Stimulated activated CD8-positive, alpha-beta memory T cell treated with anti-CD3 and anti-CD28 coated beads, Interleukin-15, amount 100 ng/mL, for 48 hours (primary cell): ENCODE results near the gene FOXK1.

Experiments
- DNase-seq, 2 donors: peaks; one replicate each; pipeline ENCODE4 v3.0.0-alpha.2; 2020; ENCODE audit warnings: low read depth in 2 of 2

The FOXK1 gene

DNA sequence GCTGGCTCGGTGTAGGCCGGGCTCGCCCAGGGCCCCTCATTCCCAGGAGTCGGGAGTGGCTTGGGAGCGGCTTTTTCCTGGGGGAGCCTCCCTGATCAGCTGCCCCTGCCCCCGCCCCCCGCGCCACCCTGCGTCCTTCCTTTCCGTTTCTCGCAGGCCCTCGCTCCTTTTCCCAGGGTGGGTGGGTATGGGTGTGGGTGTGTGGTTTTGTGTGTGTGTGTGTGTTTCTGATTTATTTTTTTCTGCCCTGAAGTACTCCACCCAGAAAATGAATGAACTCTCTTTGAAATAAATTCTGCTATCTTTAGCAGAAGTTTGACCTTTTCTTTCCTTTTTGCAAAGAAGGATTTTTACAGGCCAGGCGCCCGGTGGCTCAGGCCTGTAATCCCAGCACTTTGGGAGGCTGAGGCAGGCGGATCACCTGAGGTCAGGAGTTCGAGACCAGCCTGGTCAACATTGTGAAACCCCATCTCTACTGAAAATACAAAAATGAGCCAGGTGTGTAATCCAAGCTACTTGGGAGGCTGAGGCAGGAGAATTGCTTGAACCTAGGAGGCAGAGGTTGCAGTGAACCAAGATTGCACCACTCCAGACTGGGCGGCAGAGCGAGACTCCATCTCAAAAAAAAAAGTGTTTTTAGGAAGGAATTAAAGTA is 63.3 kb downstream of the FOXK1 start:
- DNase-seq, result no peak

DNA sequence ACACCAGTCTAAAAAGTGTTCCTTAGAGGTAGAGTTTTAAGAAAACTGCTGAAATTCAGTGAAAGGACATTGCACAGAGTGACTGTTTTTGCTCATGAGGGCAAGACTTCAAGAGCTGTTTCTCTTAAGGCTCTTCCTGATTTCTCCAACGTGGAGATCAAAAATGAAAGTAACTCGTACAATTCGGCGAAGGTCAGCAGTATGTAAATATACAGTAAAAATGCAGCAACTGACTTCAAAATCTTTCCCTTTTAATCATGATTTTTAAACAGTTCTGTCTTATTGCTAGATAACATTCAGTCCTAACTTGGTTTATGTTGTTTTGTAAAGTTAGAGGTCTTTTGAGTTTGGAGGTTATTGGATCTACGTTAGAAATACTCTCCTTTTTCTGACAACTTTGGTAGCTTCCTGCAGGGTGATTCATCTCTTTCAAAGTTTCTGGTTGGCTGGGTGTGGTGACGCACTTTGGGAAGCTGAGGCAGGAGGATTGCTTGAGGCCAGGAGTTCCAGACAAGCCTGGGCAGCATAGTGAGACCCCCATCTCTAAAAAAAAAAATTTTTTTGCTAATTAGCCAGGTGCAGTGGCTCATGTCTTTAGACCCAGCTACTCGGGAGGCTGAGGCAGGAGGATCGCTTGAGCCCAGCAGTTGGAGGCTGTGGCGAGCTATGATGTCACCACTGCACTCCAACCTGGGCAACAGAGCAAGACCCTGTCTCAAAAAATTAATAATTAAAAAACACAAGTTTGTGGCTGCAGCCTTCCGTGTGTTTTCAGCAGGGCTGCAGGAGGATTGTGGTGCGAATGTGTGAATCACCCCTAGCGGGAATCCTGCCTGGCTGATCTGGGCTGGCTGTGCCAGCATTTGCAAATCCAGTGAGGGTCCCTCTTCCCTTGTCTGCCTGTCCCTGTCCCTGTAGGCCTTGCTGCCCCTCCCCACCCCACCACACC is 64.2 kb downstream of the FOXK1 start:
- no peak for DNase-seq

DNA sequence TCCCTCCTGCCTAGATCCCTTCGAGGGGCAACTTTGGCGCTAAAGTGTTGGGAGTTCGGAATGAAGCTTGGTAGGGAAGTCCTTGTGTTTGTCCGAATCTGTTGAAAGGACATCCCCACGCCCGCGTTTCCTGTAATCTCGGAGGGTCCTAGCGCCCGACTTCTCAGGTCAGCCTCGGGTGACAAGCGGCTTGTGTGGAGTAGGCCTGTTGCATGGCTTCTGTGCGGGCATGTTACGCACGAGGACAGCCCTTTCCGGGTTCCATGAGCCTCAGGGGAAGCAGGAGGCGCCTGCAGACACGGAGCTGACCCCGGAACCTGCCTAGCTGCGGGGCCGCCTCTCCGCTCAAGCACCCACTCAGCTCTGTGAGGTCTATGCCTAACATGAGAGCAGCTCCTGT is 64.9 kb downstream of the FOXK1 start:
- DNase-seq, result no peak

DNA sequence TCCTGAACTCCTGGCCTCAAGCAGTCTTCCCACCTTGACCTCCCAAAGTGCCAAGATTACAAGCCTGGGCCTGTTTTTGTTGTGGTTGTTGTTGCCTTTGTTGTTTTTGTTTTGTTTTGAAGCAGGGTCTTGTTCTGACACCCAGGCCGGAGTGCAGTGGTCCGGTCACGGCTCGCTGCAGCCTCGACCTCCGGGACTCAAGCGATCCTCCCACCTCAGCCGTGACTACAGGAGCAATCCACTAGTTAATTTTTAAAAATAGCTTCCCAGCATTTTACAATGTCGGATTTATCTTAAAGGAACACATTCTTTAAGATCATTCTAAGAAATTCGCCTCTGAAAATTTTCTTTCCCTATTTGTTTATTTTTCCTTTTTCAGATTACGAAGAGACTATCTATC is 65.7 kb downstream of the FOXK1 start:
- DNase-seq, result no peak

DNA sequence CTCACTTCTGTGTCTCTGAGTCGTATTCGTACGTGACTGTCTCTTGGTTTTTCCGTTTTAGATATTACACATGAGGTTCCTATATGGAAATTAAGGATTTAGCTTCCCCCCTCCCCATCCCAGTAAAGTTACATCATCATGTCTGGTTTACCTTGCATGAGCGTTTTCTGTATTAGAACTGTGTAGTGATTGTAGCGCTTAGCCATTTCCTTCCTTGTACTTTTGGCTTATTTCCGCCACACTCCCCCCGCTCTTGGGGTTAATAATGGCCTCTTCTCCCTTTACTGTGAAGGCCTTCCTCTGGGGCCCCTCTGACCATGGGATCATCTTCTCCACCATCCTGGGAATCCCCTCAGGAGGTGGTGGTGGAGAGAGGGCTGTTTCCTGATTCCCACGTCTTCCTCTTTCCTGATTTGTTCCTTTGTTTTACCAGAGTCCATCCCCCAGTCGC is 66.2 kb downstream of the FOXK1 start:
- no peak for DNase-seq

DNA sequence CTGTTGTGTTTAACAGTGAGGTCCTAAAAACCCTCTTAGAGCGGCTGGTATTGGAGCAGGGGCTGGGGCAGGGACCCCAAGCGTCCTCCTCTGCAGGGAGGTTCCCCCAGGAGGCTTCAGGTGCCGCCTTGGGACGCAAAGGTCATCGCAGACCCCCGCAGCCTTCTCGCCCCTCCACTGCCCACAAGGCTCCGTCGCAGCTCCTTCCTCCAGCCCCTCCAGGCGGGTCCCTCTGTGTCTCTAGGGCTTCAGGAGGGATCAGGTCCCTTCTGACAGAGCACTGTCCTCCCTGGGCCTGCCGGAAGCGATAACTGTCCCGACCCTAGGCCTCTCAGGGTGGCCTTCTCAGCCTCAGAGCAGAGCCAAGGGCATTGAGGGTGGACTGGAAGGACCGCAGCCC is 67.3 kb downstream of the FOXK1 start:
- DNase-seq, result no peak

DNA sequence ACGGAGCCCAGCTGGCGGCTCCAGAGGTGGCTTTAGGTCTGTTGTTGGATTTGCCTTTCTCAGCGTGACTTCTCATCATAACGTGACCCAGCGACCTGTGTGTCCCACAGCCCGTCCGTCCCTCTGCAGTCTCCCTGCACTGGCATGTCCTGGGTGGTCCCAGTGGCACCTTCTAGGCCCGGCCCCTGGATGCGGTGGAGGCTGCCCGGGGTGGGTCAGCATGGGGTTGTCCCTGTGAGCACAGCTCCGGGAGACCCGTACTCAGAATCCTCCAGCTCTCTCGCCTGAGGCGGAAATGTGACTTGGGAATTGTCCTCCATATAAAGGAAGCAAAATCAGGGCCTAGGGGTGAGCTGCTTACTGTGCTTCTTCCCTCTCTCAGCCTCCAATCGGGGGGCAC is 67.7 kb downstream of the FOXK1 start:
- no peak for DNase-seq

DNA sequence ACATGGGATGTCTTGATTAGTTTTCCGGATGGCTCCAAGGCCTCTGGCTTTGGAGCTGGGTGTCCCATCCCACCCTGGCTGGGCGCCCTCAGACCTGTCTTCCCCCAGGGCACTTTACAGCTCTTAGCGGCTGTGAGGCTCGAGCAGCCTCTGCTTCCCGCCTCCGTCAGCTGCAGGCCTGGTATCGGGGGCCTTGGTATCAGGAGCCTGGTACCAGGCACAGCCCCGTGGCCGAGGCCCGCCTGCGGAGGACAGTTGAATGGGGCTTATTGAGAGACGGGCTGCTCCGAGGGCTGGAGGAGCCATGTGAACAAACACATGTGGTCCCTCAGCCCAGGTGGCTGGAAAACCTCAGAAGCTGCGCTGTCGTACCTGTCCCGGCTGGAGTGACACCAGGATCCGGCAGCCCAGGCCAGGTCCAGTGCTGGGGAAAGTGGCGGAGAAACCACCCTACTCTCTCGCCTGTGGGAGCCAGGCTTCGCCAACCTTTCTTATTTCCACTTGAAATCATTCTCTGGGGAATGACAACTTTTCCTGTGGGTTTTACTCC is 69.4 kb downstream of the FOXK1 start:
- no peak for DNase-seq

DNA sequence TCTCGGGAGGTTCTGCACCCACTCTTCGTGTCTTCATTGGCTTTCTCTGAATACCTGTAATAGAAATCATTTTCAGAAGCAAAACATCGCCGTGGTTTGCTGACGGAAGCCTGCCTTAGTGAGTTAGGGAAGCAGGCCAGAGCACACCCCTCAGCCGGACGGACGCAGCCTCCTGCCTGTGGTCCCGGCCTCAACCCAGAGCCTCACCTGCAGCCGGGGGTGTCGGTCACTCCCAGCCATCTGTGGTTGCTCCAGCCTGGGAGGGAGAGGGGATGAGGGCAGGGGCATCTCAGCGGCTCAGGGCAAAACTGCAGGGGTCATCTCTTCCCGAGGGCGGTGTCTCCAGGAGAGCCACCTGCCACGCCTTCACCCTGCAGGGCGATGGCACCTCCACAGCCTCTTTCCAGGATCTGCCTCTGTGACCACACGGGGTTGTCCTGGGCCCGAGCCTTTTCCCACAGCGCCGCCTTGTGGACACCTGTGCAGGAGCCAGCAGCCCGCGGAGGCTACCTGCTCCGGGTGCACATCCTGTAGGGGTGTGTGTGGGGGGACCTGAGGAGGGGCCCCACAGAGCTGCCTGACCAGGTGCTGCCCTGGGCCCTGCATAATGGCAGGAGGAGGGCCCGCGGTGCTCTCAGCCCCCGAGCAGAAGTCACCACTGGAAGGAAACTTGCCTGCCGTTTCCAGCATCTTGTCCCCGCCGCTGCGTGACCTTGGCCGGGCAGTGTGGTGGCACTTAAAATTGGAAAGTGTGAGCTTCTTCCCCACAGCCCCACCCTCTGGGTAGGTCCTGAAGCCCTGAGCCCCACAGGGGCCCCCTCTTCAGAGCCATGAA is 71.7 kb downstream of the FOXK1 start:
- DNase-seq, result peak; percentile 64 to 70

DNA sequence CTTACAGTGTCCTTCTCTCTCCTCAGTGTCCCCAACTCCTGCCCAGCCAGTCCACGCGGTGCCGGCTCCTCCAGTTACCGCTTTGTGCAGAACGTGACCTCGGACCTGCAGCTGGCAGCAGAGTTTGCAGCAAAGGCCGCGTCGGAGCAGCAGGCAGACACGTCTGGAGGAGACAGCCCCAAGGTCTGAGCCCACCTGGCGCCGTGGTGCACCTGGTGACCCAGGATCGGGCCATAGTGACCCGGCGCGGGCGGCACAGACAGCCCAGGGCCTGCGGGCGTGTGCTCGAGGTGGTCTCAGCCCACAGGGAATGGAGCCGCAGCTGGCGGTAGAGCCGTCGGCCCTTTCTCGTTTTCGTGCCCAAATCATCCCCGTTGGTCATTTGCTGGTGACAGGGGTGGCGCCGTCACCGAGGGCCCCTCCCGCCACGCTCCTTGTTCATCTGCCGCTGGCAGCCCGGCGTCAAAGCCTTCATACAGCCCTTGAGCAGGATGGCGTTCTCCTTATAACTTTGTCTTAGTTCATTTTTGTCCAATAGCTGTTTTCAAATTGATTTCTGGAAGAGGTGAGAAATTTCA is 72.4 kb downstream of the FOXK1 start:
- no peak for DNase-seq

DNA sequence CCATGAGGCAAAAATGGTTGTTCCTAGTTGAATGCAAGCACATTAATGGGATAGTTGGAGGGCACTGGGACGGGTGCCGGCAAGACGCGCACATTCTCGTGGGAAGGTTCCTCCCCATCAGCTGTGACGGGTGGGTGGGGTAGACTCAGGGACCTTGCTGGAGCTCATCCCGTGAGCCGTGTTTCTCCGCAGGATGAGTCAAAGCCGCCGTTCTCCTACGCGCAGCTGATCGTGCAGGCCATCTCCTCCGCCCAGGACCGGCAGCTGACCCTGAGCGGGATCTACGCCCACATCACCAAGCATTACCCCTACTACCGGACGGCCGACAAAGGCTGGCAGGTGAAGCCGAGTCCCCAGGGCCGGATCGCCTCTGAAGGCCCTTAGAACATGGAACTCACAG is 73.0 kb downstream of the FOXK1 start:
- no peak for DNase-seq

DNA sequence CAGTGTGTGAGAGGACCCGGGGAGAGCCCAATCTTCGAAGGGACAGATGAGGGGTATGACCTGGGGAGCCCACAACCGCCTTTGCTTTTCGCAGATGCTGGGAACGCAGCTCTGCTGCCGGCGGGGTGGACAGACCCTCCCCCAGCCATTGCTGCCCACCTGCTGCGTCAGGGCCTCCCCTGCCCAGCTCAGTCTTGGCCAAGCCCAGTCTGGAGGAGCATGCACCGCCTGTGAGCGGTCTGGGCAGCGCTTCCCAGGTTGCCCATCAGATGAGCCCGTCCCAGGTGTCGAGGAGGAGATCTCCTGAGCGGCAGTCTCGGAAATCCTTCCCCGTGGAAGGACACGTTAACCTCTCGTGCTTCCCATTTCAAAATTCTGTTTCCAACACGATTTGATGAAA is 76.0 kb downstream of the FOXK1 start:
- no peak for DNase-seq

DNA sequence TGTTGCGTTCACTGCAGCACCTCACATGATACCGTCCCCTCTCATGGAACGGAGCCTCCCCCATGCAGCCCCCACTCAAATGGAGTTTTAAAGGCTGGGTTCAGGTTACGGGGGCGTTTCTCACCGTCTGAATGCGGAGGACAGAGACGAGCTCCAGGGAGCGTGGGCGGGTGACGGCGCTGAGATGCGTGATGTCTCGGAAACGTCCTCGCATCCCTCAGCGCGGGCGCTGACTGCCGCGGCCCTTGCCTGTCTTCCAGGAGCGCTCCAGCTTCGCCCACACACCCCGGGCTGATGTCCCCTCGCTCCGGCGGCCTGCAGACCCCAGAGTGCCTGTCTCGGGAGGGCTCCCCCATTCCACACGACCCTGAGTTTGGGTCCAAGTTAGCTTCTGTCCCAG is 76.7 kb downstream of the FOXK1 start:
- no peak for DNase-seq

DNA sequence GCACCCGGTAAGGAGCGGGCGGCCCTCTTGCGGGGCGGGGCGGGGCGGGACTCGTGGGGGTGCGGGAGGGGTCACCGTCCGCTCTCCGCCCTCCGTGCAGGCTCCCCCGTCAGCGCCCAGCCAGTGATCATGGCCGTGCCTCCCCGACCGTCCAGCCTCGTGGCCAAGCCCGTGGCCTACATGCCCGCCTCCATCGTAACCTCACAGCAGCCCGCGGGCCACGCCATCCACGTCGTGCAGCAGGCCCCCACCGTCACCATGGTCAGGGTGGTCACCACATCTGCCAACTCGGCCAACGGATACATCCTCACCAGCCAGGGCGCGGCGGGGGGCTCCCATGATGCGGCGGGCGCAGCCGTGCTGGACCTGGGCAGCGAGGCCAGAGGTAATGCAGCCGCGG is 77.1 kb downstream of the FOXK1 start:
- DNase-seq, result no peak

DNA sequence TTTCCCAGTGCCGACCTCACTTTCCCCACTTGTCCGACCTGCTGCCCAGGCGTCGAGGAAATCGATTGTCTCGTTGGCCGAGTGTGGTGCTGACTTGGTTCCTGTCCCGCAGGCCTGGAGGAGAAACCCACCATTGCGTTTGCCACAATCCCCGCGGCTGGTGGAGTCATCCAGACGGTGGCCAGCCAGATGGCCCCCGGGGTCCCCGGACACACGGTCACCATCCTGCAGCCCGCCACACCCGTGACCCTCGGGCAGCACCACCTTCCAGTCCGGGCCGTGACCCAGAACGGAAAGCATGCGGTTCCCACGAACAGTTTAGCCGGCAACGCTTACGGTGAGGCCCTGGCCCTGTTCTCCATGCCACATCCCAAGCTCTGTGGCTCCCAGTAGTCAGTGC is 78.9 kb downstream of the FOXK1 start:
- no peak for DNase-seq

DNA sequence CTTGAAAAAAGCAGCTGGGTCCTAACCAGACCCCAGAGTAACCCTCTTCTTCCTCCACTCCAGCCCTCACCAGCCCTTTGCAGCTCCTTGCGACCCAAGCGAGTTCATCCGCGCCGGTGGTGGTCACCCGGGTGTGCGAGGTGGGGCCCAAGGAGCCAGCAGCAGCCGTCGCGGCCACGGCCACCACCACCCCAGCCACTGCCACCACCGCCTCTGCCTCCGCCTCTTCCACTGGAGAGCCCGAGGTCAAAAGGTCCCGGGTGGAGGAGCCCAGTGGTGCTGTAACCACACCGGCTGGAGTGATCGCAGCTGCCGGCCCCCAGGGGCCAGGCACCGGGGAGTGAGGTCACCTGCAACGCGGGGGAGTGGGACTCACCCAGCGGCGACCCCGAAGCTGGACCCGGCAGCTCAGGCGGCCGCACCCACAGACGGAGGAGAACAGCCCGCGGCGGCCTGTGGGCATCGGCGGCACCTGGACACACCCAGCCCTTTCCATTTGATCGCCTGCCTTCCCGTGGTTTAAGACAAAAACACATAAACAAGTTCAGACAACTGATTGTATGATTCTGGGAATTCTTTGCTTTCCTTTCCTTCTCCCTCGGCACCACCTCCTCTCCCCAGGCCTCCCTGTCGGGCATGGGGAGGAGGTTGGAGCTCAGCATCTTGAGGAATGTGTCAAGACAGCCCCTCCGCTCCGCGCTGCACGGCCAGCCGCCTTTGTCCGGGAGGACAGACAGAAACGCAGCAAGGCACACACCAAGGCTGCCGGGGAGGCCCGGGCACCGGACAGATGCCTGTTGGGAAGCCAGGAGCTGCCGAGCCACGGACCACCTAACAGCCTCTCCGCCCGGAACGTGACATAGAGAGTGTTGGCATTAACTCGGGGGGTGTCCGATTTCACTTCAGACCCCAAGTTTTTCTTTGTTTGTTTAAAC is 80.3 kb downstream of the FOXK1 start:
- no peak for DNase-seq

DNA sequence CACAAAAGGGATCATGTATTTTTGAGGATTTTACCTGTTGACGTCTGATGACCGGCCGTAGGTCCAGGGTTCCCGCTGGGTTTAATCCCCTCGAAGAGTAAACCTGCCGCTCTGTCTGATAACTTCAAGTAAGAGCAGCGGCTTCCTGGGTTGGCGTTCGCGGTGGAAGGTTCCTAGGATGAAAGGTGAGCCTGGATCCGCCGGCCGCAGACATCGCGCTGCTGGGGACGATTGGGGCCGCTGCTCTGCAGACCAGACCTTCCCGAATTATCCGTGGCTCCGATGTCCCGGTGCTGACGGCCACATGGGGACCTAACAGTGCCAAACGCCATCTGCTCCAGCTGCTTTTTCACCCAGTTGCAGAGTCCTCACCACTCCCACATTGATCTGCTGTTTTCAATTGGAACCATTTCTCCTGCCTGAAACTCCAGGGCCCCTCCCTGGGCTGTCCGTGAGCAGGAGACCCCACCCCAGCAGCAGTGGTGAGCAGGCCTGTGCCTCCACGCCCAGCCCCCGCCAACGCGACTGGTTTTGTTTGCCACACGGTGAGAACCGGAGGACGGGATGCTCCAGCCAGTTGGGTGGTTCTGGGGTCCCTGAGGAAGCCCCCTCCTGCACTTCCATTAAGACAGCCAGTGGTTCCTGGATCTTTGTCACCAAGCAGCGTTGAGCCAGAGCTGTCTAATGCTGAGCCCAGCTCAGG is 81.1 kb downstream of the FOXK1 start:
- DNase-seq, result no peak

DNA sequence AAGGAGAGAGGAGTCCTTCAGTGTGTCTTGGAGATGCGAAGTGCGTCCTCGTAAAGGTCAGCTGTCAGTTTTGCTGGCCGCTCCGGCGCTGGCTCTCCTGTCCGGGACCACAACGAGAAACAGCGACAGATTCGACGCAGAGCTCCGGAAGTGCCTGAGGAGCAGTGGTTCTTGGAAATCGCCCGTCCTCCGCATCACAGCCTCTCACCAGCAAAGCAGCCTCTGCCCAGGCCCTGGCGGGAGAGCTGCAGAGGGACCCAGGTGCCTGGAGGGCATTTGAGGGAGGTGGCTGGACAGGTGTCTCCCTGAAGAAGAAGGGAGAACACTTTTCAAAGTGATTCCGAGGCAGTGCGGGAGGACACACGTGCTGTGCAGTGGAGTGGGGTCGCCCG is 81.7 kb downstream of the FOXK1 start:
- DNase-seq, result no peak

DNA sequence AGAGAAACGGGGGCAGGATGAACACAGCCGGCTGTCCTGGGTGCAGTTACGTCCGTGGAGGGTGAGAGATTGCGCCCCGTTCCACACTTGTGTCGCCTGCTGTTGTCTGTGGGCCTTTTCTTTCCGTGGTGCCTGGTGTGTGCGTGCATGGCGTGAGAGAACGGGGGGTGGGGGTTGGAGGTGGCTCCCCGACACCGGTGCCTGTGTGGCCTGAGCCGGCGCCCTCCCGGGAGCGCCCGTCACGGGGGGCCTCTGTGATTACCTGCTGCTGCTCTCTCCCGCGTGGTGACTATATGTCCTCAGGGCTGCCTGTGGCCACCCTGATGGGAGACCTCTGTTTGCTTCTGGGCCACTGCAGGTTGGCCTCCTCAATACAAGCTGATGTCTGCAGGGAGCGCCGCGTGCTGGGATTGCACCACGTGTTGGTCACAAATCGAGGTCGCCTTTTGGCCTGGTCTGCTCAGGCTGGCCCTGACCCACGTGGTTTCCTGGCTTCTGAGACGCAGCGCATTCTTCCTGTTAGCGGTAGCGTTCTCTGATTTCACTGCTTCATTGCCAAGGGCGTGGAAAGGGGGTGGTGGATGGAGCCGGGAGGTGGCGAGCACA is 82.4 kb downstream of the FOXK1 start:
- DNase-seq, result no peak
